CD4-positive, alpha-beta T cell treated with Interleukin-15 for 1 hour (primary cell): ENCODE data around the gene KLHL29.
A peak's percentile ranks its signal among the peaks of the same experiment; 100 is the strongest.
"Not testable (repeated sequence)": the region's sequence is repeated elsewhere in the genome, so short reads cannot be mapped to it uniquely, and the experiment has no call there.

Experiments used
- DNase-seq: peaks from one replicate; pipeline ENCODE4 v3.0.0-alpha.2; 2020

The KLHL29 gene

GRCh38 chr2:23705771-23706612 lies 321.0 kb downstream of the KLHL29 start:
- peak; percentile 12 for DNase-seq

- DNase-seq, result peak; percentile 14
These were observed 321.7 kb downstream of the KLHL29 start for GRCh38 chr2:23706613-23707078.

- no peak for DNase-seq
These were observed 322.1 kb downstream of the KLHL29 start for GRCh38 chr2:23707096-23707495.

DNA sequence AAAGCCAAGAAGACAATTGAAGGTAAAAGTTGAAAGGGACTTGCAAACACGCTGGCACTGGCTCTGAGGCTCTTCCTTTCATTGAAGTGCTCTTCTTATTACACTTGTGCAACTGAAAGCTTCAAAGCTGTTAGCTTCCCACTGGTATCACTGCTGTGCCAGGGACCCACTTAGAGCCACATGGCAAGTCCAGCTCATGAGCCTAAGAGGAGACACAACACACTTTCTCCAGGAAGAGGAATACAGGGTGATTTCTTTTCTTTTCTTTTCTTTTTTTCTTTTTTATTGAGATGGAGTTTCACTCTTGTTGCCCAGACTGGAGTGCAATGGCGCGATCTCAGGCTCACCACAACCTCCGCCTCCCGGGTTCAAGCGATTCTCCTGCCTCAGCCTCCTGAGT lies 323.8 kb downstream of the KLHL29 start:
- DNase-seq, result no peak

DNA sequence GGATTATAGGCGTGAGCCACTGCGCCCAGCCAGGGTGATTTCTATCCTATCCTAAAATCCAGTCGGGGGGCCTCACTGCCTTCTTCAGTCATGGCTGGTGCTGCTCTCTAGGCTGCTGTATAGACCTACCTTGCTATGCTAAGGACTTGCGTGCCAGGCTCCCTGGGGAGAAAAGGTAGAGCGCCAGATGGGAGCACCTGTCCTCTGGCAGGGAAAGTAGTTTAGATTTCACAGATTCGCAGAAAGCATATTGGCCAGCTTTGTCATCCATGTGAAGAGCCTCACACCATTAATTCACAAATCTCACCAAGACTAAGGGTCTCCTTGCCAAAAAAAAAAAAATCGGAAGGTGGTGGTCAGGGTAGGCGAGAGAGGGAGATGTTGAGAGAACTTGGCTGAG lies 324.3 kb downstream of the KLHL29 start:
- DNase-seq, result no peak

GRCh38 chr2:23711979-23712755 lies 327.2 kb downstream of the KLHL29 start:
- no peak for DNase-seq

DNA sequence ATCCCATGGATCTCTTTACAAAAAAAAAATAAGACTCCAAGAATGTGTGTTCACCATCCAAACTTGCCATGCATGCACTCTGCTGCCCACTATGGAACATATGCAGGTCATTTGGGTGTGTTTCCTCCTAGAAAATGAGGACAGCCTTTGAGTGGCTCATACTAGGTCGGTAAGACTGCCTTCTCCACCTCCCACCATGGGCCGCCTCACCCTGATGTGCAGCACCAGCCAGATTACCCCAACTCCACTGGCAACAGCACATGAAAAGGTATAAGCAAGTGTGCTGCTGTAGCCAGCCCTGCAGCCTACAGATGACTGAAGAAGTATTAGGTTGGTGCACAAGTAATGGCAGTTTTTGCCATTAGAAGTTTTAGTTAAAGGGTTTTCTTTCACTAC lies 327.8 kb downstream of the KLHL29 start:
- no peak for DNase-seq

DNA sequence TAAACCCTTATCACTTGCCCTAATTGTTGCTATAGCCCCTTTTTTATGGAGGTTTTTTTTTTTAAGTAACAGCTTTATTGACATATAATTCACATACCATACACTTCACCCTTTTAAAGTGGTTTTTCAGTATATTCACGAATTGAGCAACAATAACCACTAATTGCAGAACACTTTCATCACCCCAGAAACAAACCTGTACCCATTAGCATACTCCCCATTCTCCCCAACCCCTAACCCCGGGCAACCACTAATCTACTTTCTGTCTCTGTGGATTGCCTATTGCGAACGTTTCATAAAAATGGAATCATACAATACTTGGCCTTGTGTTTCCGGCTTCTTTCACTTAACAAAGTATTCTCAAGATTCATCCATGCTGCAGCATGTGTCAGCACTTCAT lies 328.4 kb downstream of the KLHL29 start:
- DNase-seq, result no peak

DNA sequence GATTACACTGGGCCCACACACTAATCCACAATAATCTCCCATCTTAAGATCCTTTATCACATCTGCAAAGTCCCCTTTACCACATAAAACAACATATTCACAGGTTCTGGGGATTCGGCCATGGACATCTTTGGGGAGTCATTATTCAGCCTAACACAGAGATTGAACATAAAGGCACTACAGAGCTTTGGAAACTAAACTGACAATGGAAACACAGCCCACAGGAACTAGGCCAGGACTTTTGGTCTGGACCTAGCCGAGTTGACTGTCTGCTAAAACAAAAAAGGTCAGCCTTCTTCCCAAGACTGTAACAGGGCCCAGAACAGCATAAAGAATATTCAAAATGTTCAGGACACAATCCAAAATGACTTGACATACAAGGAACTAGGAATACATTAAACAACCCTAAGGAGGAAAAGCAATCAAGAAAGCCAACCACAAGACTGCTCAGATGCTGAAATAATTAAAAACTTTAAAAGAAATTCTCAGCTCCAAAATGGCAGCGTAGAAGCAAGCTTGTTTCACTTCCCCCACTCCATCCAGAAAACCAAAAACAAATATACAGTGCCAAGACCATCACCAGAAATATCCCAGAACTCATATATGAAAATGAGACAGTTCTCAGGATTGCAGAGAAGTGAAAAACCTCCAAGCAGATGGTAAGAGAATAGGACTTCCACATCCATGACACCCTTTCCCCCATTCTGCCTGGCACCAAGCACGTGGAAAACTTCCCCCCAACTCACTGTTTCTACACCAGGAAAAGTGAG lies 334.1 kb downstream of the KLHL29 start:
- DNase-seq, result no peak

GRCh38 chr2:23719716-23720115 lies 334.7 kb downstream of the KLHL29 start:
- DNase-seq, result no peak

DNA sequence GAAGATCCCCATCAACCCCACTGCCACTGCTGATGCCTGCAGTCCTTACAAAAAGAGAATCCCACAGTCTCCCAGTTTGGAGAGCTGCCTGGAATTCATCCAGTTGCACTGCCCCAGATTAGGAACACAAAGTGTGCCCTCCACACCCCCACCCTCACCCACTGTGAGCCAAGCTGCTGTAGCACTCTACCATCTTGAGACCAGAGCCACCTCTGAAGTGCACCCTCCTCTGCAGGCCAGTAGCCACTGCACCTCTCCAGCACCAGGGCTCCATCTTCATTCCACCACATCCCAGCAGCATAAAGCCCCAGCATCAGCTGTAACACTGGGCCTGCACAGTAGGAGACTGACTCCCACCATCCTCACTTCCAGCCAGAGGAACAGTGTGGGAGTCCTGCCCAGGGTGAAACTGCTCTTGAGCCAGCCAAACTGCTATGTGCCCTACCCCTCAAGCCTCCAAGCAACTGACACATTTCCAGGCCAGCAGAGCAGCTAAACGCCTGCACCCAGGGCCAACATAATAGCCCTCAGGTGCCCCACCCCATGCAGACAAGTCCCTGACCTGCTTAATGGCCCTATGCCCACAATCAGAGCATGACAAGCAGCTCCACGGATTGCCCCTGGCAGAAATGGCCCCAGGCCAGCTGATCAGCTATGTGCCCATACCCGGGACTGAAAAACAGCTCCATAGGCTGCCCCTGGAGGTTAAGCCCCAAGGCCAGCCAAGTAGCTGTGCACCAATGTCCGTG lies 335.9 kb downstream of the KLHL29 start:
- DNase-seq, result no peak

- DNase-seq, result no peak
These were observed 336.5 kb downstream of the KLHL29 start for GRCh38 chr2:23721454-23721826.

DNA sequence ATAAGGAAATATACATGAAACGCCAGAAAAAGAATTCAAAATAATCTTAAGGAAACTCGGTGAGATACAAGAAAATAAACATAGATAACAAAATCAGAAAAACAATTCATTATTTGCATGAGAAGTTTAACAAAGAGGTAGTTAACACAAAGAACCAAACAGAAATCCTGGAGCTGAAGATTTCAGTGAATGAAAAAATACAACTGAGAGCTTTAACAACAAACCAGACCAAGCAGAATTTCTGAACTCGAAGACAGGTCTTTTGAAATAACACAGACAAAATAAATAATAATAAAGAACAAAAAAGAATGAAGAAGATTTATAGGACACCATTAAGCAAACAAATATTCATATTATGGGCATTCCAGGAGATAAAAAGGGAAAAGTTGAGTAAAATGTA lies 337.3 kb downstream of the KLHL29 start:
- DNase-seq, result no peak

DNA sequence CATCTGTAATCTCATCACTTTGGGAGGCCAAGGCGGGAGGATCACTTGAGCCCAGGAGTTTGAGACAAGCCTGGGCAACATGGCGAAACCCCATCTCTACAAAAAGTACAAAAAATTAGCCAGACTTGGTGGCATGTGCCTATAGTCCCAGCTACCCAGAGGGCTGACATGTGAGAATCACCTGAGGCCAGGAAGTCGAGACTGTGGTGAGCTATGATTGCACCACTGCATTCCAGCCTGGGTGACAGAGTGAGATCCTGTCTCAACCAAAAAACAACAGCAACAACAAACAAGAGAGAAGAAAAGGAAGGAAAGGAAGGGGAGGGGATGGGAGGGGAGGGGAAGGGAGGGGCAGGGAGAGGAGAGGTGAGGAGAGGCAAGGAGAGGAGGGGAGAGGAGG lies 338.1 kb downstream of the KLHL29 start:
- not testable (repeated sequence) for DNase-seq

DNA sequence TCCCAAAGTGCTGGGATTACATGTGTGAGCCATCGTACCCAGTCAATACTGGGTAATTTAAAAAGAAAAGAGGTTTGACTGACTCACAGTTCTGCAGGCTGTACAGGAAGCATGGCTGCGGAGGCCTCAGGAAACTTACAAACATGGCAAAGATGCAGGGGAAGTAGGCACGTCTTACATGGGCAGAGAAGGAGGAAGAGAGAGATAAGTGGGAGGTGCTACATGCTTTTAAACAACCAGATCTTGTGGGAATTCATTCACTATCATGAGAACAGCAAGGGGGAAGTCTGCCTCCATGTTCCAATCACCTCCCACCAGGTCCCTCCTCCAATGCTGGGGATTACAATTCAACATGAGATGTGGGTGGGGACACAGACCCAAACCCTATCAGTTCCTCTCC lies 349.4 kb downstream of the KLHL29 start:
- no peak for DNase-seq

DNA sequence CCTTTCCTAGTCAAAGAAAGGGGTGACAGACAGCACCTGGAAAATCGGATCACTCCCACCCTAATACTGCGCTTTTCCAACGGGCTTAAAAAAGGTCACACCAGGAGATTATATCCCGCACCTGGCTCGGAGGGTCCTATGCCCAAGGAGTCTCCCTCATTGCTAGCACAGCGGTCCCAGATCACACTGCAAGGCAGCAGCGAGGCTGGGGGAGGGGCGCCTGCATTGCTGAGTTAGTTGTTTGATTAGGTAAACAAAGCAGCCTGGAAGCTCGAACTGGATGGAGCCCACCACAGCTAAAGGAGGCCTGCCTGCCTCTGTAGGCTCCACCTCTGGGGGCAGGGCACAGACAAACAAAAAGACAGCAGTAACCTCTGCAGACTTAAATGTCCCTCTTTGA lies 351.8 kb downstream of the KLHL29 start:
- not testable (repeated sequence) for DNase-seq

- no peak for DNase-seq
These were observed 360.2 kb downstream of the KLHL29 start for GRCh38 chr2:23745068-23745725.

DNA sequence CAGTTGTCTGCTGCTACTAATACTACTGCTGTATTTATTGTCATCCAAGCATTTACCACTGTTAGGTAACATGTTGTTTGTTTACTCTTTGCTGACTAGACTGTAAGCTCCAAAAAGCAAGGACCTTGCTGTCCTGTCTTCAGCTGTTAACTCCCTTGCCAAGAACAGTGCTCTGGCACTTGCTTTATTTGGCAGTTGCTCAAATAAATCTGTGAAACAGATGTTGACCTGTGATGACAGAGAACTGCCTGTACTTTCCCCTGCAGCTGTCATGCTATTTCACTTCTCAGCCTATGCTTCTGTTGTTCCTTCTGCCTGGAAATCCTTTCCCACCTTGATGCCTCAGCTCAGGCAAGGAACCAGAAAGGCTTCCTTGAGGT lies 360.7 kb downstream of the KLHL29 start:
- no peak for DNase-seq

- no peak for DNase-seq
These were observed 361.3 kb downstream of the KLHL29 start for GRCh38 chr2:23746141-23746863.

- DNase-seq, result no peak
These were observed 366.8 kb downstream of the KLHL29 start for GRCh38 chr2:23751747-23752265.
